Measurements from ENCODE around the gene TGOLN2. TPM values are rescaled to one million over a fixed set of nuclear protein-coding genes. Genes with fewer than 3 reads are reported as not detected.
"Not testable (repeated sequence)": the region's sequence is repeated elsewhere in the genome, so short reads cannot be mapped to it uniquely, and the experiment has no call there.

Gene TGOLN2
- total and polyA plus RNA-seq, 2 experiments from 2014 or later, result 51.1 to 66.5 TPM

DNA sequence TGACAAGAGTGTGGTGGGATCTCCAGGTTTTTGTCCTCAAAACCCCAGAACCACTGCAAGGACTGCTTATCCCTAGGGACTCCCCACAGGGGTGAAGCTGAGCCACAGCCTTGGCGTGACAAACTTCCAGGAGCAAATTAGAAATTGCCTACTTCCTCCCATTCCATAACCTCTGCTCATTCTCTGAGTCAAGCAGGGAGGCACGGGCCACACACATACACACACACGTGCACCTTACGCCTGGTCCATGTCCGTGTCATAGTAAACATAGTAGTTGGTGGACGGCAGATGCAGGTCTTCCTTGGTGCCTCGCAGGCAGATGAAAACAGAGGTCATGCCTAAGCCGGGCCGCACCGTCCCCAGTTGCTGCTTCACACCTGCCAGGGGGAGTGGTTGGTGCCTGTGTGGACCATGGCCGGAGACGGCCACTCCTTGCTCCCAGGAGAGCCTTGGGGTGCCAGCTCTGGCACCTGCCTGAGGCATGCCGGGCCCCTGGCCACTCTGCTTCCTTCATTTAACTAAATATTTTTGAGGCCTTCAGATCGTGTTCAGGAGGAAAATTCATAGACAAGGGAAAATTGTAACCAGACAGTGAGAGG, 16.7 kb upstream of the TGOLN2 start:
- Histone ChIP-seq H3K36me3 (replicated peaks; ENCODE audit: insufficient read depth, low read depth) (no peaks in the 10 kb centered on the region), H3K4me3 (no peak overlapping the region), H3K9me3 (ENCODE audit: low read depth) (no peaks in the 10 kb centered on the region), H3K9me2 (replicated peaks; ENCODE audit: insufficient read depth) (no peaks in the 10 kb centered on the region), H3K27me3 (no peaks in the 10 kb centered on the region), H3K4me2 (no peak overlapping the region), H3K4me1 (ENCODE audit: insufficient read depth) (no peaks in the 10 kb centered on the region), H4K20me1 (ENCODE audit: insufficient read depth, poor library complexity, severe bottlenecking) (no peaks in the 10 kb centered on the region), H2AFZ (no peak overlapping the region), H3K79me2 (no peaks in the 10 kb centered on the region), H3K27ac (no peak overlapping the region)
- WGBS (ENCODE audit: low lambda C conversion rate, missing lambda C conversion rate), result 95% methylated on average over 14 of the region's 14 CpGs
- no peak for DNase-seq (ENCODE audit: low spot score)
- no peak for TF ChIP-seq EZH2 (IDR thresholded peaks at IDR 0.05; ENCODE audit: borderline replicate concordance)
- TF ChIP-seq, protein P1, sequence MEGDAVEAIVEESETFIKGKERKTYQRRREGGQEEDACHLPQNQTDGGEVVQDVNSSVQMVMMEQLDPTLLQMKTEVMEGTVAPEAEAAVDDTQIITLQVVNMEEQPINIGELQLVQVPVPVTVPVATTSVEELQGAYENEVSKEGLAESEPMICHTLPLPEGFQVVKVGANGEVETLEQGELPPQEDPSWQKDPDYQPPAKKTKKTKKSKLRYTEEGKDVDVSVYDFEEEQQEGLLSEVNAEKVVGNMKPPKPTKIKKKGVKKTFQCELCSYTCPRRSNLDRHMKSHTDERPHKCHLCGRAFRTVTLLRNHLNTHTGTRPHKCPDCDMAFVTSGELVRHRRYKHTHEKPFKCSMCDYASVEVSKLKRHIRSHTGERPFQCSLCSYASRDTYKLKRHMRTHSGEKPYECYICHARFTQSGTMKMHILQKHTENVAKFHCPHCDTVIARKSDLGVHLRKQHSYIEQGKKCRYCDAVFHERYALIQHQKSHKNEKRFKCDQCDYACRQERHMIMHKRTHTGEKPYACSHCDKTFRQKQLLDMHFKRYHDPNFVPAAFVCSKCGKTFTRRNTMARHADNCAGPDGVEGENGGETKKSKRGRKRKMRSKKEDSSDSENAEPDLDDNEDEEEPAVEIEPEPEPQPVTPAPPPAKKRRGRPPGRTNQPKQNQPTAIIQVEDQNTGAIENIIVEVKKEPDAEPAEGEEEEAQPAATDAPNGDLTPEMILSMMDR (IDR thresholded peaks at IDR 0.05; ENCODE audit: poor library complexity), result no peak
- TF ChIP-seq EZH2phosphoT487 (IDR thresholded peaks at IDR 0.05; ENCODE audit: low read depth, severe bottlenecking, unreplicated experiment), result no peak

- H3K4me3 ChIP-seq; H3K4me1 ChIP-seq (ENCODE audit: insufficient read depth); H3K4me2 ChIP-seq; H2AFZ ChIP-seq; DNase-seq (ENCODE audit: low spot score); H3K36me3 ChIP-seq (replicated peaks; ENCODE audit: insufficient read depth, low read depth); H3K27me3 ChIP-seq; H3K9me3 ChIP-seq (ENCODE audit: low read depth); H3K79me2 ChIP-seq; H4K20me1 ChIP-seq (ENCODE audit: insufficient read depth, poor library complexity, severe bottlenecking); H3K27ac ChIP-seq; H3K9me2 ChIP-seq (replicated peaks; ENCODE audit: insufficient read depth): not testable (repeated sequence)
- 96% methylated on average over 8 of the region's 10 CpGs for WGBS (ENCODE audit: low lambda C conversion rate, missing lambda C conversion rate)
Measured at GRCh38 chr2:85343207-85343895, 15.6 kb upstream of the TGOLN2 start.

GRCh38 chr2:85342156-85342555, 14.4 kb upstream of the TGOLN2 start:
- H3K36me3 ChIP-seq (replicated peaks; ENCODE audit: insufficient read depth, low read depth), result no peaks in the 10 kb centered on the region

More at GRCh38 chr2:85342156-85342555, 14.4 kb upstream of the TGOLN2 start:
- WGBS (ENCODE audit: low lambda C conversion rate, missing lambda C conversion rate), result 89% methylated on average over 3 of the region's 3 CpGs
- no peak overlapping the region for H3K27ac ChIP-seq
- DNase-seq (ENCODE audit: low spot score), result no peak
- H3K9me3 ChIP-seq (ENCODE audit: low read depth), result no peaks in the 10 kb centered on the region
- no peaks in the 10 kb centered on the region for H3K79me2 ChIP-seq
- TF ChIP-seq EZH2phosphoT487 (IDR thresholded peaks at IDR 0.05; ENCODE audit: low read depth, severe bottlenecking, unreplicated experiment) (no peak), EZH2 (IDR thresholded peaks at IDR 0.05; ENCODE audit: borderline replicate concordance) (no peak)
- TF ChIP-seq, protein P1 (IDR thresholded peaks at IDR 0.05; ENCODE audit: poor library complexity), result no peak
- H2AFZ ChIP-seq, result no peak overlapping the region
- H3K4me3 ChIP-seq, result no peak overlapping the region
- H3K27me3 ChIP-seq, result no peaks in the 10 kb centered on the region
- H3K4me1 ChIP-seq (ENCODE audit: insufficient read depth), result no peaks in the 10 kb centered on the region
- no peak overlapping the region for H3K4me2 ChIP-seq
- H4K20me1 ChIP-seq (ENCODE audit: insufficient read depth, poor library complexity, severe bottlenecking), result no peaks in the 10 kb centered on the region
- H3K9me2 ChIP-seq (replicated peaks; ENCODE audit: insufficient read depth), result no peaks in the 10 kb centered on the region

All from hepatocyte (in vitro differentiated cells).